ENCODE measurements around the gene DNAJC5. TPM values are rescaled to one million over a fixed set of nuclear protein-coding genes. Genes with fewer than 3 reads are reported as not detected.

Gene DNAJC5
- total and polyA plus RNA-seq, 2 experiments from 2014 or later = 9.4 to 37.7 TPM

- H3K4me1 ChIP-seq (ENCODE audit: low read depth) = no peaks in the 10 kb centered on the region
- H3K9me3 ChIP-seq (ENCODE audit: low read depth) = no peaks in the 10 kb centered on the region
- H3K27ac ChIP-seq = no peak overlapping the region
- no peak for DNase-seq (ENCODE audit: low read depth in 1 of 2, low spot score in 1 of 2)
- H3K4me3 ChIP-seq = no peak overlapping the region
- no peaks in the 10 kb centered on the region for H3K27me3 ChIP-seq
- TF ChIP-seq, protein P1, sequence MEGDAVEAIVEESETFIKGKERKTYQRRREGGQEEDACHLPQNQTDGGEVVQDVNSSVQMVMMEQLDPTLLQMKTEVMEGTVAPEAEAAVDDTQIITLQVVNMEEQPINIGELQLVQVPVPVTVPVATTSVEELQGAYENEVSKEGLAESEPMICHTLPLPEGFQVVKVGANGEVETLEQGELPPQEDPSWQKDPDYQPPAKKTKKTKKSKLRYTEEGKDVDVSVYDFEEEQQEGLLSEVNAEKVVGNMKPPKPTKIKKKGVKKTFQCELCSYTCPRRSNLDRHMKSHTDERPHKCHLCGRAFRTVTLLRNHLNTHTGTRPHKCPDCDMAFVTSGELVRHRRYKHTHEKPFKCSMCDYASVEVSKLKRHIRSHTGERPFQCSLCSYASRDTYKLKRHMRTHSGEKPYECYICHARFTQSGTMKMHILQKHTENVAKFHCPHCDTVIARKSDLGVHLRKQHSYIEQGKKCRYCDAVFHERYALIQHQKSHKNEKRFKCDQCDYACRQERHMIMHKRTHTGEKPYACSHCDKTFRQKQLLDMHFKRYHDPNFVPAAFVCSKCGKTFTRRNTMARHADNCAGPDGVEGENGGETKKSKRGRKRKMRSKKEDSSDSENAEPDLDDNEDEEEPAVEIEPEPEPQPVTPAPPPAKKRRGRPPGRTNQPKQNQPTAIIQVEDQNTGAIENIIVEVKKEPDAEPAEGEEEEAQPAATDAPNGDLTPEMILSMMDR (IDR thresholded peaks at IDR 0.05; ENCODE audit: low read depth, low read length) = no peak
- H3K36me3 ChIP-seq = peaks cover 17% of the 10 kb centered on the region
These were observed 44.4 kb downstream of the DNAJC5 start for GRCh38 chr20:63939061-63939935.

GRCh38 chr20:63940071-63940471 is 45.1 kb downstream of the DNAJC5 start:
- no peak for DNase-seq (ENCODE audit: low read depth in 1 of 2, low spot score in 1 of 2)
- no peak overlapping the region for H3K27ac ChIP-seq
- no peaks in the 10 kb centered on the region for H3K9me3 ChIP-seq (ENCODE audit: low read depth)
- peaks cover 22% of the 10 kb centered on the region for H3K36me3 ChIP-seq
- H3K4me3 ChIP-seq = no peak overlapping the region
- no peaks in the 10 kb centered on the region for H3K27me3 ChIP-seq
- TF ChIP-seq, protein P1 (IDR thresholded peaks at IDR 0.05; ENCODE audit: low read depth, low read length) = no peak
- no peaks in the 10 kb centered on the region for H3K4me1 ChIP-seq (ENCODE audit: low read depth)

DNA sequence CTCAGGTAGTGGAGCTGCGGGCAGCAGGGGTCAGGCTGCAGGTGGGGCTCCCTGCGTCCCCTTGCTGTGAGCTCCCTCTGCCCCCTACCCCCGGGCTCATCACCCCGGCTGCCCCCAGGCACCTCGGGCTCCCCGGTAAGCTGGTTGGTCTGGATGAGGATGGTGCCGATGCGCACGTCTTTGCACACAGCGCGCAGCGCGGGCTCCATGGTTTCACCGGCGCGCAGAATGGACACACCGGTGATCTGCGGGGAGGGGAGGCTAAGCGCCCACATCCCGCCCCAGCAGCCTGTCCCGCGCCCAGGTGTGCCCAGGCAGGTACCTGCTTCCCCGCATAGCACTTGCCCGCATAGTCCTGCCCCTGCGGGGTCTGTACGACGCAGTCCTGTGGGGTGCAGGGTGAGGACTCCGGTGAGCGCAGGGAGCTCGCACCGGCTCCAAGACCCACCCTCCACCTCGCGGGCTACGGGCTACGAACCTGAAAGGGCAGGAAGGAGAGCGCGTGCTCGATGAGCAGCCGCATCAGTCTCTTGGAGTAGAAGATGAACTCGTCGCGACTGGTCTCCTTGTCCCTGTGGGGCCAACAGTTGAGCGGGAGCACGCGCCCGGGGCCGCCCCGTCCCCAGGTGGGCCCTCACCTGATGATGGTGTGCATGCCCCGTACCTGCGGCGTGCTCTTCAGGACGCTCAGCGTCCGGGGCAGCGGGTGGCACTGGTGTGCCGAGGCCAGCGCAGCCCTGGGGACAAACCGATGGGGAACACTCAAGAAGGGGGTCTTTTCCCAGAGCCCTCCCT is 45.7 kb downstream of the DNAJC5 start:
- no peak overlapping the region for H3K4me3 ChIP-seq
- H3K4me1 ChIP-seq (ENCODE audit: low read depth) = no peaks in the 10 kb centered on the region
- H3K27ac ChIP-seq = no peak overlapping the region
- TF ChIP-seq, protein P1 (IDR thresholded peaks at IDR 0.05; ENCODE audit: low read depth, low read length) = no peak
- H3K27me3 ChIP-seq = no peaks in the 10 kb centered on the region
- no peaks in the 10 kb centered on the region for H3K9me3 ChIP-seq (ENCODE audit: low read depth)
- no peak for DNase-seq (ENCODE audit: low read depth in 1 of 2, low spot score in 1 of 2)
- peaks cover 22% of the 10 kb centered on the region for H3K36me3 ChIP-seq

- Histone ChIP-seq H3K4me1 (ENCODE audit: low read depth) (no peaks in the 10 kb centered on the region), H3K4me3 (no peak overlapping the region), H3K36me3 (peaks cover 24% of the 10 kb centered on the region), H3K27me3 (no peaks in the 10 kb centered on the region), H3K27ac (no peak overlapping the region), H3K9me3 (ENCODE audit: low read depth) (no peaks in the 10 kb centered on the region)
- DNase-seq (ENCODE audit: low read depth in 1 of 2, low spot score in 1 of 2) = peak; percentile 15 to 32
- TF ChIP-seq, protein P1 (IDR thresholded peaks at IDR 0.05; ENCODE audit: low read depth, low read length) = no peak
These were observed 46.6 kb downstream of the DNAJC5 start for GRCh38 chr20:63941282-63942081.

- peaks cover 24% of the 10 kb centered on the region for H3K36me3 ChIP-seq
- peak; percentile 12 to 74 for DNase-seq (ENCODE audit: low read depth in 1 of 2, low spot score in 1 of 2)
- H3K27me3 ChIP-seq = no peaks in the 10 kb centered on the region
- H3K4me1 ChIP-seq (ENCODE audit: low read depth) = no peaks in the 10 kb centered on the region
- TF ChIP-seq, protein P1 (IDR thresholded peaks at IDR 0.05; ENCODE audit: low read depth, low read length) = no peak
- no peak overlapping the region for H3K4me3 ChIP-seq
- no peaks in the 10 kb centered on the region for H3K9me3 ChIP-seq (ENCODE audit: low read depth)
- peak overlapping the region; percentile 69 for H3K27ac ChIP-seq
These were observed 47.5 kb downstream of the DNAJC5 start for GRCh38 chr20:63942250-63942951.

Measured in cardiac muscle cell (in vitro differentiated cells and primary cell).